PC-3 (cell line): ENCODE data around the gene GRIK5.

ENCODE experiments used
- EZH2phosphoT487 ChIP-seq: fragments of 300-600 bp; sonication (generic); IDR thresholded peaks from 2 replicates; pipeline ENCODE4 v1.6.1; 2018; ENCODE audit warnings: mild to moderate bottlenecking, antibody characterized with exemption, low read length, borderline replicate concordance
- TF ChIP-seq, protein P1 (sequence below): fragments of 300-600 bp; sonication (generic); conservative IDR thresholded peaks from 2 replicates; pipeline ENCODE4 v1.5.1; 2017; ENCODE audit warnings: antibody characterized with exemption, low read depth, mild to moderate bottlenecking, low read length

DNA sequence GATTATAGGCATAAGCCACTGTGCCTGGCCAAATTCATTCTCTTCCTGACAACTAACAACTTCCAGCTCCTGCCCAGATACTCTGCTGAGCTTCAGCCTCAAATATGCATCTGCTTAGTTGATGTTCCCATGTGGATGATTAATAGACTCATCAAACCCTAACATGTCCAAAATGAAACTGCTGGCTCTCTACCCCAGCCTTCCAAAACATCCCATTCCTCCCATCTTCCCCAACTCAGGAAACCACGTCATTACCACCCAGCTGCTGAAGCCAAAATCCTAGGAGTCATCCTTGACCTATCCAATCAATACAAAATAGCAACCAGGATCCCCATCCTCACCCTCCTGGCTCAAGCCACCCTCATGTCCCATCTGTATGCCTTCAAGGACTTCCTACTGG is 41.4 kb upstream of the GRIK5 start:
- TF ChIP-seq, protein P1, sequence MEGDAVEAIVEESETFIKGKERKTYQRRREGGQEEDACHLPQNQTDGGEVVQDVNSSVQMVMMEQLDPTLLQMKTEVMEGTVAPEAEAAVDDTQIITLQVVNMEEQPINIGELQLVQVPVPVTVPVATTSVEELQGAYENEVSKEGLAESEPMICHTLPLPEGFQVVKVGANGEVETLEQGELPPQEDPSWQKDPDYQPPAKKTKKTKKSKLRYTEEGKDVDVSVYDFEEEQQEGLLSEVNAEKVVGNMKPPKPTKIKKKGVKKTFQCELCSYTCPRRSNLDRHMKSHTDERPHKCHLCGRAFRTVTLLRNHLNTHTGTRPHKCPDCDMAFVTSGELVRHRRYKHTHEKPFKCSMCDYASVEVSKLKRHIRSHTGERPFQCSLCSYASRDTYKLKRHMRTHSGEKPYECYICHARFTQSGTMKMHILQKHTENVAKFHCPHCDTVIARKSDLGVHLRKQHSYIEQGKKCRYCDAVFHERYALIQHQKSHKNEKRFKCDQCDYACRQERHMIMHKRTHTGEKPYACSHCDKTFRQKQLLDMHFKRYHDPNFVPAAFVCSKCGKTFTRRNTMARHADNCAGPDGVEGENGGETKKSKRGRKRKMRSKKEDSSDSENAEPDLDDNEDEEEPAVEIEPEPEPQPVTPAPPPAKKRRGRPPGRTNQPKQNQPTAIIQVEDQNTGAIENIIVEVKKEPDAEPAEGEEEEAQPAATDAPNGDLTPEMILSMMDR, result no peak
- no peak for TF ChIP-seq EZH2phosphoT487
